Left ventricle myocardium inferior (tissue), 1 donor: Measurements from ENCODE around the gene WDR20. TPM values are rescaled to one million over a fixed set of nuclear protein-coding genes. Genes with fewer than 3 reads are reported as not detected.

Experiments used
- DNase-seq: peaks from one replicate; pipeline ENCODE4 v3.0.0-alpha.2; 2020
- H3K27ac ChIP-seq: fragments of 200-600 bp; replicated peaks from 2 replicates; pipeline ENCODE4 v1.8.0; 2021
- H3K27me3 ChIP-seq: fragments of 200-600 bp; 2 replicates; pipeline ENCODE4 v1.8.0; 2021; ENCODE audit warnings: low read depth
- H3K36me3 ChIP-seq: fragments of 200-600 bp; 2 replicates; pipeline ENCODE4 v1.8.0; 2021
- H3K4me1 ChIP-seq: fragments of 200-600 bp; 2 replicates; pipeline ENCODE4 v1.8.0; 2021
- H3K4me3 ChIP-seq: fragments of 200-600 bp; 2 replicates; pipeline ENCODE4 v1.8.0; 2021; ENCODE audit warnings: mild to moderate bottlenecking, moderate library complexity
- H3K9me3 ChIP-seq: fragments of 200-600 bp; replicated peaks from 2 replicates; pipeline ENCODE4 v1.8.0; 2021
- intact Hi-C: fragments of 100-400 bp; cut with micrococcal nuclease; formaldehyde crosslinking; loops from one replicate; pipeline ENCODE4 v1.11.0; 2022
- long read RNA-seq: library from polyadenylated mRNA; unstranded; transcript quantifications from one replicate; pipeline ENCODE4 v2.0.0, GENCODE V29; 2021
- total RNA-seq: library from RNA; stranded (reverse); fragmentation: NEBNext Ultra II Directional; extraction: Animal tissue kit (Norgen Biotek cat#: 25700); gene quantifications from one replicate; pipeline ENCODE4 v1.2.1, GENCODE V29; 2021
- TF ChIP-seq, protein P1 (sequence below): fragments of 200-600 bp; IDR thresholded peaks from 2 replicates; pipeline ENCODE4 v1.8.0; 2021; ENCODE audit warnings: antibody characterized with exemption, mild to moderate bottlenecking, borderline replicate concordance
- donor health status: DM: no; HTN: yes; CAD: no; lungs with severe emphysema.

WDR20 gene
- 20.9 TPM for total RNA-seq
- long read RNA-seq, transcript WDR20-203 (4 exons, 2,616 nt), result minor isoform, 5 of 39 reads
- long read RNA-seq, transcript WDR20-204 (3 exons, 2,391 nt), result major isoform, 7 of 39 reads
- long read RNA-seq, partial matches to known transcripts, result 8 of 39 reads
- long read RNA-seq, other reads (novel, unspliced or antisense), result 17 of 39 reads

DNA sequence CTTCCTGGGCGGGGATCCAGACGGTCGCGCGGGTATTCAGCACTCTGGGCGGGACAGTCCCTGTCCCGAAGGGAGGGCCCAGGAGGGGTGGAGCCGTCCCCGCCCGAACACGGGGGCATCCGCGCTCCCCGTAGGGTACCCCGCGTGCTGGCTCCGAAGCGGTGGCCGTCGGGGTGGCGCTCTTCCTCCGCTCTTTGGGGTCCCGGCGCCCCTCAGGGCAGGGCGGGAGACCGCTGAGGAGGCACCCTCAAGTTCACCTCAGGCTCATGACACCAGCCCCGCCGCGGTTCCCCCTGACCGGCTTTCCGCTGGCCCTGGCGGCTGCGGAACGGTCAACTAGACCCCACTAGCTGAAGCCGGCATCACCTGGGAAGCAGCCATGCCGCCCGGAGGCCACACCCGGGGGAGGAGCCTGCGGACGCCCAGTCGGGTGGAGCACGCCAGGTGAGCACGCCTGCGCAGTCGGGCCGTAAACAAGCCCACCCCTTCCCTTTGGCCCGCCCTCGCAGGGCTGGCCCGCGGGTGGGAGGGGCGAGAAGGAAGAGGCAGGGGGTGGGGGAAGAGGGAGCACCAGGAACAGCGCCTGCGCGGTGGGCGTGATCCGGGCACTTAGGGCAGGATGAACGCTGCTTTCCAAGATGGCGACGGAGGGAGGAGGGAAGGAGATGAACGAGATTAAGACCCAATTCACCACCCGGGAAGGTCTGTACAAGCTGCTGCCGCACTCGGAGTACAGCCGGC, at the start of gene WDR20:
TSS of gene WDR20 (plus strand) at position 612 of the 741 bp plus-strand sequence. CDS start at position 639, 27 bp downstream.
- Histone ChIP-seq H3K9me3 (no peaks in the 10 kb centered on the region), H3K27me3 (no peaks in the 10 kb centered on the region), H3K4me1 (peaks cover 45% of the 10 kb centered on the region), H3K36me3 (peaks cover 3% of the 10 kb centered on the region), H3K27ac (peak within 1 kb of the TSS; percentile 87), H3K4me3 (peak within 1 kb of the TSS; percentile 94)
- DNase-seq, result peak; percentile 98
- intact Hi-C loops, result no loop called here
- TF ChIP-seq, protein P1, sequence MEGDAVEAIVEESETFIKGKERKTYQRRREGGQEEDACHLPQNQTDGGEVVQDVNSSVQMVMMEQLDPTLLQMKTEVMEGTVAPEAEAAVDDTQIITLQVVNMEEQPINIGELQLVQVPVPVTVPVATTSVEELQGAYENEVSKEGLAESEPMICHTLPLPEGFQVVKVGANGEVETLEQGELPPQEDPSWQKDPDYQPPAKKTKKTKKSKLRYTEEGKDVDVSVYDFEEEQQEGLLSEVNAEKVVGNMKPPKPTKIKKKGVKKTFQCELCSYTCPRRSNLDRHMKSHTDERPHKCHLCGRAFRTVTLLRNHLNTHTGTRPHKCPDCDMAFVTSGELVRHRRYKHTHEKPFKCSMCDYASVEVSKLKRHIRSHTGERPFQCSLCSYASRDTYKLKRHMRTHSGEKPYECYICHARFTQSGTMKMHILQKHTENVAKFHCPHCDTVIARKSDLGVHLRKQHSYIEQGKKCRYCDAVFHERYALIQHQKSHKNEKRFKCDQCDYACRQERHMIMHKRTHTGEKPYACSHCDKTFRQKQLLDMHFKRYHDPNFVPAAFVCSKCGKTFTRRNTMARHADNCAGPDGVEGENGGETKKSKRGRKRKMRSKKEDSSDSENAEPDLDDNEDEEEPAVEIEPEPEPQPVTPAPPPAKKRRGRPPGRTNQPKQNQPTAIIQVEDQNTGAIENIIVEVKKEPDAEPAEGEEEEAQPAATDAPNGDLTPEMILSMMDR, result no peak

DNA sequence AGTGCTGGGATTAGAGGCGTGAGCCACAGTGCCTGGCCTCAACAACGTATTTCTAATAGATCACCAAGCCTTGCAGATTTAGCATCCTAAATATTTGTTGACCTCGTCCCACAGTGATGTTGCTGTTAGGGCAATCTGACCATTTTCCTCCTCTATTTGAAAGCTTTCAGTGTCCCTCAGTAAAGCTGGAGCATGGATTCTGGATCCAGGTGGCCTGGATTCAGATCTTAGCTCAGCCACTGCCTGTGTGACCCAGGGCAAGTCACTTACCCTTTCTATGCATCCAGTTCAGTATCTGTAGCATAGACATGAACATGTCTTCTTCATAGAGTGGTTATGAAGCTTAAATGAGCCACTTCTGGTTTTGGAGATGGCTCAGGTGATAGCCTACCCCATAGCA, 49.0 kb upstream of the WDR20 start:
- intact Hi-C loops, result no loop called here
- TF ChIP-seq, protein P1, result no peak
- H3K27ac ChIP-seq, result no peak overlapping the region
- no peak overlapping the region for H3K4me3 ChIP-seq
- no peaks in the 10 kb centered on the region for H3K27me3 ChIP-seq
- H3K36me3 ChIP-seq, result peaks cover 1% of the 10 kb centered on the region
- H3K4me1 ChIP-seq, result peaks cover 24% of the 10 kb centered on the region
- no peak for DNase-seq
- H3K9me3 ChIP-seq, result no peaks in the 10 kb centered on the region

GRCh38 chr14:102092806-102093205, 46.9 kb upstream of the WDR20 start:
- H3K27ac ChIP-seq, result no peak overlapping the region
- H3K27me3 ChIP-seq, result no peaks in the 10 kb centered on the region
- H3K4me3 ChIP-seq, result no peak overlapping the region
- intact Hi-C loops, result no loop called here
- peaks cover 15% of the 10 kb centered on the region for H3K4me1 ChIP-seq
- no peak for DNase-seq
- H3K36me3 ChIP-seq, result no peaks in the 10 kb centered on the region
- TF ChIP-seq, protein P1, result no peak
- no peaks in the 10 kb centered on the region for H3K9me3 ChIP-seq

- Histone ChIP-seq H3K9me3 (no peaks in the 10 kb centered on the region), H3K27me3 (no peaks in the 10 kb centered on the region), H3K4me3 (no peak overlapping the region), H3K27ac (no peak overlapping the region), H3K4me1 (peaks cover 4% of the 10 kb centered on the region), H3K36me3 (no peaks in the 10 kb centered on the region)
- intact Hi-C loops, result no loop called here
- no peak for DNase-seq
- TF ChIP-seq, protein P1, result no peak
Measured at GRCh38 chr14:102094101-102094500, 45.6 kb upstream of the WDR20 start.

- H3K27me3 ChIP-seq, result no peaks in the 10 kb centered on the region
- intact Hi-C loops, result no loop called here
- no peaks in the 10 kb centered on the region for H3K36me3 ChIP-seq
- H3K4me3 ChIP-seq, result no peak overlapping the region
- TF ChIP-seq, protein P1, result no peak
- no peak for DNase-seq
- H3K27ac ChIP-seq, result no peak overlapping the region
- H3K9me3 ChIP-seq, result no peaks in the 10 kb centered on the region
- H3K4me1 ChIP-seq, result peaks cover 4% of the 10 kb centered on the region
Measured at GRCh38 chr14:102095231-102095870, 44.3 kb upstream of the WDR20 start.
